GM21723 (cell line): Measurements from ENCODE around the gene MAPRE2.

Experiments
- ATAC-seq: cut with Tn5 transposase; IDR thresholded peaks from one replicate; pipeline ENCODE4 v1.9.1; 2021; ENCODE audit warnings: mild to moderate bottlenecking, moderate library complexity; ENCODE audit not compliant: unreplicated experiment

The MAPRE2 gene

GRCh38 chr18:35061336-35061735, 20.1 kb downstream of the MAPRE2 start:
- no peak for ATAC-seq

- ATAC-seq = no peak
Observed at GRCh38 chr18:35061804-35062203, 20.6 kb downstream of the MAPRE2 start.

- ATAC-seq = no peak
Observed at GRCh38 chr18:35062408-35062807, 21.2 kb downstream of the MAPRE2 start.

GRCh38 chr18:35063875-35064690, 22.9 kb downstream of the MAPRE2 start:
- ATAC-seq = no peak

- no peak for ATAC-seq
Observed at GRCh38 chr18:35067454-35067853, 26.2 kb downstream of the MAPRE2 start.

GRCh38 chr18:35071819-35072247, 30.6 kb downstream of the MAPRE2 start:
- peak; percentile 77 for ATAC-seq

- no peak for ATAC-seq
Observed at GRCh38 chr18:35072616-35073015, 31.4 kb downstream of the MAPRE2 start.

GRCh38 chr18:35073186-35074105, 32.2 kb downstream of the MAPRE2 start:
- ATAC-seq = no peak

GRCh38 chr18:35074581-35074980, 33.4 kb downstream of the MAPRE2 start:
- ATAC-seq = no peak

- ATAC-seq = no peak
Observed at GRCh38 chr18:35075132-35075531, 33.9 kb downstream of the MAPRE2 start.

- ATAC-seq = no peak
Observed at GRCh38 chr18:35076135-35076924, 35.1 kb downstream of the MAPRE2 start.

- no peak for ATAC-seq
Observed at GRCh38 chr18:35077937-35078336, 36.7 kb downstream of the MAPRE2 start.

GRCh38 chr18:35080058-35080457, 38.8 kb downstream of the MAPRE2 start:
- ATAC-seq = no peak

- no peak for ATAC-seq
Observed at GRCh38 chr18:35083174-35083712, 42.0 kb downstream of the MAPRE2 start.

GRCh38 chr18:35084494-35085449, 43.6 kb downstream of the MAPRE2 start:
- no peak for ATAC-seq

GRCh38 chr18:35085450-35086380, 44.5 kb downstream of the MAPRE2 start:
- no peak for ATAC-seq

GRCh38 chr18:35086704-35087103, 45.5 kb downstream of the MAPRE2 start:
- ATAC-seq = no peak

- no peak for ATAC-seq
Observed at GRCh38 chr18:35087726-35088125, 46.5 kb downstream of the MAPRE2 start.
